ENCODE measurements around the gene SCFD2.
A peak's percentile ranks its signal among the peaks of the same experiment; 100 is the strongest.

The SCFD2 gene

DNA sequence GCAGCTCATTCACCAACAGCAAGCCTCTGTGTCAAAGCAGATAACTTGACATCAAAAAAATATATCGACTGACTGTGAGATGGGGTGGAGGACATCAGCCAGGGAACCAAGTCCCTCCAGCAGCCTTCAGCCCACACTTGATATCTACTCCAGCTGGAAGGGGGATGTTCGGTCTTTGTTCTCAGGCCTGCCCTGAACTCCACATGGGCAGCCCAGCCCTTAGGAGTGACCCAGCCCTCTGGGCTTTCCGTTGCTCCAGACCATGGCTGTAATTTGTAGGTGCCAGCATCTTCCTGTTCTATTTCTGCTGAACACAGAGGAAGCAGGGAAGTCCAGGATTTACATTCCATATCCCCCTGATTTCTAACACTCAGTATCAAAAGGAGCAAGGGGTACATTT is 486.4 kb downstream of the SCFD2 start:
- no peak for DNase-seq (ENCODE audit: low spot score)

DNA sequence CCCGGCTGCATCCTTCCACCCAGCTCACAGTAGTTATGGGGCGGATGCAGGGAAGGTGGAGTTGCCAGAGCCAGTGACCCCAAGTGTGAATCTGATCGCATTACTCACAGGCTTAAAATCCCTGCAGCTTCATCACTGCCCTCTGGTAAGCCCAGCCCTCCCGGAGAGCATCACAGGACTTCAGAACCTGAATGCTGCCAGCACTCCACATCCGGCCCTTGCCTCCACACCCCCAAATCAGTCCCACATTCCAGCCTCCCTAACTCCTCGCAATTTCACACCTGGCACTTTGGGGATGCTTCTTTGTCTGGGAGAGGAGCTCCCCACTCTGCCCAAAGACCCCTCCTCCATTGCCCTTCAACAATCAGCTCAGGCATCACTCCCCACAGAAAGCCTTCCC is 488.2 kb downstream of the SCFD2 start:
- no peak for DNase-seq (ENCODE audit: low spot score)

DNA sequence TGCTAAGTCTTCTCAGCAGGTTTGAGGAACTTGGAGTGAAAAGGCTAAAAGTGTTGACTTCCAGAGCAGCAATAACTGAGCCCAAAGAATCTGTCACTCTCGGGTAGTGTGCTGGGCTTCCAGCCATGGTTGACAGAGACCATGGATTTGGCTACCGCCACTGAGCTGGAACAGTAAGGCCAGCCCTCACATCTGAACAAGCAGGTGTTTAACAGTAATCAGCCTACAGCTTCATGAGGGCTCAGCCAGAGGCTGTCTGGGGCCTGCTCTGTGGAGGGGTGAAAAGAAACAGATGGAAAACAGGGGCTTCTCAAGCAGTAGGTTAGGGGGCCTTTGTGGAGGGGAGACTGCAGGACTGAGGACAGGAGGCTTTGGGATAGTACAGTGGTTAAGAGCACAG is 488.8 kb downstream of the SCFD2 start:
- no peak for DNase-seq (ENCODE audit: low spot score)

DNA sequence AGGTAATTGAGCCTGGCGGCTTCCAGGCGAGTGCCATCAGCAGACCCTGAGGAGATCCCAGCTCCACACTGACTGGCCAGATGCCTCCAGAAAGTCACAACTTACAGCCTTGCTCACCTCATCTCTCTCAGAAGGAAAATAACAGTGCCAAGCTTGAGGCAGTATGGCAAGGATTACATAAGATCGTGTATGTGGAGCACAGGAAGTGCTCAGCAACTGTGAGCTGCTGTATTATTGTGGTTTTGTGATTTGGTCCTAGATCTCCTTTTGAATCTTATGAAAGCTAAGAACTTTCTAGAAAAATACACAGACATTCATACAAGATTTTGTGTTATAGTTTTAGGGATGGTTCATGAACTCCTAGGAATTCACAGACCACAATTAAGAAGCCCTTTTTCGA is 489.8 kb downstream of the SCFD2 start:
- no peak for DNase-seq (ENCODE audit: low spot score)

DNA sequence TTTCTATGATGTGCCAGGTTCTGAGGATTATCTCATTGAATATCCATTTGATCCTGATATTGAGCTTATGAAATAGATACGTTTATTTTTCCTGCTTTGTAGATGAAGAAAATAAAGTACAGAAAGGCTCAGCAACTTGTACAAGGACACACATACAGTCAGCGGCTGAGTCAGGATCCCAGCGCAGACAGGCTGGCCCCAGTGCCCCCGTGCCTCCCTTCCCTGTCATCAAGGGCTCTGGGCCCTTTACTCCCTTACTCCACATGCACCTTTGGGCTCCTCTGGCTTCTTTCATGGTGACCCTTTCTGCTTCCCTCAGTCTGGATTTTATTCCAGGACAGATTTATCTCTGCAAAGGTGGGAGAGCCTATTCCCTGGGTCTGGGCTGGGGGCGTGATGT is 490.9 kb downstream of the SCFD2 start:
- DNase-seq (ENCODE audit: low spot score), result no peak

- no peak for DNase-seq (ENCODE audit: low spot score)
Observed at GRCh38 chr4:52873861-52874343, 492.0 kb downstream of the SCFD2 start.

GRCh38 chr4:52873191-52873590 is 492.7 kb downstream of the SCFD2 start:
- DNase-seq (ENCODE audit: low spot score), result no peak

DNA sequence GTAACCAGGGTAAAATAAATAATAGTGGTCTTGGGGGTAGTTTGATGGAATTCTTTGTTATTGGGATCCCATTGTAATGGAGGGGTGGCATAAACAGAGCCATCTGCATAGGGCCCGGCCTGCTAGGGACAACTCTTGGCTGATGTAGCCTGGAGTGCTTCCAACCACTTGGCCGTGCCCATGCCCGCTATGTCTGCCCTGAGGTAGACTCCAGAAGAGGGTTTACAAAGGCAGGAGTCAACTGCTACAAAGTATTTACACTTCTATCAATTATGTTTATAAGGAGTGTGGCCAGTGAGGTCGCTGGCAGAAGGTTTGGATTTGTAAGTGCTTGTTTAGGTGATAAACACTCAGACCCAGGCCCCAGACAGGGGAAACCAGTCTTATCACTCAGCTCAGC is 495.6 kb downstream of the SCFD2 start:
- DNase-seq (ENCODE audit: low spot score), result no peak

DNA sequence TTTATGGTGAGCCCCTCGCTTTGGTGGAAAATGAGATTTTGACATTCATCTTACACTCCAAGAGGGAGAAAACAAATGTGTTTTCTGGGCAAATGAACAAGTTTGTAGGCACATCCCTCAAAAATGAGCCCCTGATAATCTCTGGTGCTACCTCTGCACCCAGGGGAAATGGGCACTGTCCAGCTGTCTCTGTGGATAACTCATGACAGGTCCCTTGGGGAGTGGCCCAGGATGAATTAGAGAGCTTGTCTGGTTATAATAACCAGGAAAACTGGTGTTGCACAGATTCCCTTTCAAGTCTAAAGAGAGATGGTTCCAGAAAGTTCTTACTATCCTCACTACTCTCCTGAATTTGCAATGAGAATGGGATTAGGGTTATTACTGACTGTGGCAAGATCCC is 496.2 kb downstream of the SCFD2 start:
- no peak for DNase-seq (ENCODE audit: low spot score)

DNA sequence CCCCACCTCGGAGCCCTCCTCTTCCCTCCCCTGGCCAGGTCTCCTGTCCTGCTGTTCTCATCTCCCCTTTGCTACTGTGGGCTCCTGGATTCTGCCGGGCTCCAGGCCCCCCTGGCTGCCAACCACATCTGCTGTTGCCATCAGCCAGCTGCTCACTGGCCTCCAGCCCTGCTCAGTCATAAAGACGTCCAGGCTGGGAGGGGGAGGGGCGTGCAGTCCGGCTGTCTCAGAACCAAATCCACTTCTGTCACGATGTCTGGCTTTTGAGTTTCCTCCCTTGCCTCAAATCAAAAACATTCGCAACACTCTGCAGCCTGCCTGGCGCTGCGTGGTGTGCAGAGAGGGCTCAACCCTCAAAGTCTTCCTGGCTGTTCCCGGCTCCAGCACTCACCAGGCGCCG is 496.7 kb downstream of the SCFD2 start:
- DNase-seq (ENCODE audit: low spot score), result no peak

GRCh38 chr4:52868133-52868532 is 497.7 kb downstream of the SCFD2 start:
- no peak for DNase-seq (ENCODE audit: low spot score)

GRCh38 chr4:52867163-52867562 is 498.7 kb downstream of the SCFD2 start:
- DNase-seq (ENCODE audit: low spot score), result no peak

DNA sequence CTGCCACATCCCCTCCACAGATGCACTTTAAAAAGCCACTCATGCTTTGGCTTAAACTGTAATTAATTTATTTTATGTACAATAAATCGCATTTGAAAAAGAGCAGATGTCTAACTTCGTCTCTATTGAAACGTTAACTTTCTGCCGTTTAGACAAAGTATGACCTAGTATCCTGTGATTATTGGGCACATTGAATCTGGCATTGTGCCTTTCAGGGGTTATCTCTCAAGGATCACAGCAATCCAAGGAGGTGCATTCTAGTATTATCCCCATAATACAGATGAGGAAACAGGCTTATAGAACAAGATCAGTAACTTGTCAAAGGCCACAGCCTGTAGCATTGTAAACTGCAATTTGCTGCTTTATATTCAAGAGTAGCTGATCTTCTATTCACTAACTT is 499.1 kb downstream of the SCFD2 start:
- no peak for DNase-seq (ENCODE audit: low spot score)

DNA sequence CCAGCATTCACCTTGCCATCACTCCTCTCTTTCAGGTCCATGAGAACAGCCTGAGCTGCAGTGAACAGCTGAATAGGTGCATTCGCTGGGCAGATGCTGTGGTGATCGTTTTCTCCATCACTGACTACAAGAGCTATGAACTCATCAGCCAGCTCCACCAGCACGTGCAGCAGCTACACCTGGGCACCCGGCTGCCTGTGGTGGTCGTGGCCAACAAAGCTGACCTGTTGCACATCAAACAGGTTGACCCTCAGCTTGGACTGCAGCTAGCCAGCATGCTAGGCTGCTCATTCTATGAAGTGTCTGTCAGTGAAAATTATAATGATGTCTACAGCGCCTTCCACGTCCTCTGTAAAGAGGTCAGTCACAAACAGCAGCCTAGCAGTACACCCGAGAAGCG is 500.6 kb downstream of the SCFD2 start:
- no peak for DNase-seq (ENCODE audit: low spot score)

- DNase-seq (ENCODE audit: low spot score), result no peak
Observed at GRCh38 chr4:52864793-52865192, 501.1 kb downstream of the SCFD2 start.

DNA sequence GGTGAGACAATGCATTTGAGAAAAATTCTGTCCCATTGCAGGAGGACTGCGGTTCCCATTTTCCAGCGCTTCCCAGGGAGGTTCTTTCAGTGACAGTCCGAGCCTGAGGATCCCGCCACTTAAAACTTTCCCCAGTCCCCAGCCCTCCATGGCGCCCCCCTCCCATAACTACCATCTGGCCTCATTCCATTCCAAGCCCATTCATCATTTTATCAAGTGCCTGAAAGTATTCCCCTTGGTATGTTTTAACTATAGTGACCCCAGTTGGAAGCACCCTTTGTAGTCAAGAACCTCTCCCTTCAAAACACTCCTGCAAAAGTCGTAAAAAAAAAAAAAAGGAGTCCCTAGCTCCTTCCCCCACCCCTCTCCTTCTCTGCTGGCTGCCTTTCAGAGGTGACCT is 502.5 kb downstream of the SCFD2 start:
- DNase-seq (ENCODE audit: low spot score), result no peak

DNA sequence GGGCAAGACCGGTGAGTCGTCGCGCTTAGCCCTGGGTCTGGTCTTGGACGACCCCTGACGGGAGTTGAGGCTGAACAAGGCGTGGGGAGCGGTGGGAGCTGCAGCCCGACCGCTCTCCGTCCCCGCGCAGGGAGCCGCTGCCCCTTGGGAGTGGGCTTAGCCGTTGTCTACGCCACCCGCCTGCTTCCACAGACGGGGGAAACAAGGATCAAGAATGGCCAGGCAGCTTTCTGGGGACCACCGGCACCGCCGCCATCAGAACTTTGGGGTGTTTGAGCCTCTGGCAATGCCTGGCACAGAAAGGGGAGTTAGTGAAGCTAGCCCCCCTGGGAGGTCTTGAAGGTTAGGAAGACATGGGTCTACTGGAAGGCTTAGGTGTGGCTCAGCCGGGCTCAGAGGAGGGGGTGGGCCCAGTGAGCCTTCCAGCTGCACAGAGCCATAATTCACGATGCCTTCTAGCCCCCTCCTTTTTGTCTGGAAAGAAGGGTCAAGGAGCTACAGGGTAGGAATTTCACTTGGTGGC is 503.2 kb downstream of the SCFD2 start:
- DNase-seq (ENCODE audit: low spot score), result no peak

DNA sequence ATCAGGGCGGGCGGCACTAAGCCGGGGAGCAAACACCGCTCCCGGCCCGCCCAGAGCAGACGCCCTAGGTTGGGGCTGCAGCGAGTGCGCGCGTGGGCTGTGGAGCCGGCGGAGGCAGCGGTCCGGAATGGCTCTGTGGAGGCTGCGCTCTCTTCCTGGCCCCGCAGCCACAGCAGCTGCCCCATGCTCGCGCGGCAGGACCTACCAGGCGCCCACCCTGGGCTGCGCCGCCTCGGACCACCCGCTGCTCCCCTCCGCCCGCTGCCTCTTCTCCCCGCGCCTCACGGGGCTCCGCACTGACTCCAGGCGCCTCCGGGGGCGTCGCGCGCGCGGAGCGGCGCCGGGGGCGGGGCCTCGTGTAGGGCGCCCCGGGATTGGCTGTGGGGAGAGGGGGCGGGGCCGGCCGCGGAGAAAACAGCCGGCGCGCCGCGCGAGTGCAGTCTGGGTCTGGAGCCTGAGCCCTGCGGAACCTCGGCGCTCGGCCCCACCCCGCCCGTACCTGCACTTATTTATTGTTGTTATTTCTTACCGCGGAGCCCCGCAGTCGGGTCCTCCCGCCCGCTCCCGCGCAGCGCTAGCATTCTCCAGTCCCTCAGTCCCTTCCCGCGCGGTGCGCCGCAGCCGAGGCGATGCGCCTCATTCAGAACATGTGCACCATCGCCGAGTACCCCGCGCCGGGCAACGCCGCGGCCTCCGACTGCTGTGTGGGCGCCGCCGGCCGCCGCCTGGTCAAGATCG is 503.8 kb downstream of the SCFD2 start, which contains the start of gene RASL11B:
TSS of gene RASL11B (plus strand) at position 439 of the 738 bp plus-strand sequence. CDS start at position 630, 191 bp downstream.
- DNase-seq (ENCODE audit: low spot score), result peak; percentile 80

DNA sequence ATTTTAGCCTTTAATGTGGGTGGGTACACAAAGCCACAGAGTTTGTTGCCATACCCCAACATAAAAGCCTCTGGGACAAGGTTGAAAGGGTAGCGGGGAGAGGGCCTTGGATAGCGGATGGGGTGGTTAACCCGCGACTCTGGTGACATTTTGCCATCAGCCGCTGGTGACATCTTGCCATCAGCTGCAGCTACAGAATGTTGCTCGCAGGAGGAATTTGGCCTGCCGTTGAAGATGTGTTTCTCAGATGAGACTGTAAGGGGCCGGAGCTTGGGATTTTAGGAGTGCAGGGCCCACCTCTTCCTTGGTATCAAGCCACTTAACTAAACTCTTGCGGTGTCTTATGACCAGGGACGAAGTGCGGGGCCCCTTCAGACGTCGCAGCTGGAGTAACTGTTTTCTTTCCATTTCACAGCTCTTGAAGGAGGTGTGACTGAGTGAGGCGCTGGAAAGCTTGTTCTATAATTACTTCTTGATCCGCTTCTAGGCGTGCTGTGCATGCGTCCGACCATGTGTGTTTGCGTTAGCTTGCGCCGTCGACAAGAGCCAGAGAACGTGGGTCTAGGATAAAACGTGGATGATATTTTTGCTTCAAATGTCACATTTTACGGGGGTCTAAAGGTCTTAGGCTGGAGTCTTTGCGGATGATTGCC is 504.6 kb downstream of the SCFD2 start:
- no peak for DNase-seq (ENCODE audit: low spot score)

DNA sequence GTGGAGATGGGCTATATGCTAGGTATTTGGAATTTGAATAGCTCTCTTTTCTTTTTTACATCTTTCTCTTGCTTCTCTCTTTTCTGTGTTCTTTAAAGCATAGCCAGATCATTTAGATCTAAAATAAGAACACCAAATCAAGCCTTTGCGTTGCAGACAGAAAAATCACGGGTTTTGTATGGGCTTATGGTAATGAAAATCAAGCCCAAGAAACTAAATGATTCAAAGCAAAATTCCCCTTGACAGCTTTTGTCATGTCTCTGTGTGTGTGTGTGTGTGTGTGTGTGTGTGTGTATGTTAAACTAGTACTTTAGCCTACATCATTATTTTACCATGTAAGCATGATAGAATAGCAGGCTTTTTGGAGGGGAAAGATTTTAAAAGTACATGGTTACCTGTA is 505.5 kb downstream of the SCFD2 start:
- no peak for DNase-seq (ENCODE audit: low spot score)

DNA sequence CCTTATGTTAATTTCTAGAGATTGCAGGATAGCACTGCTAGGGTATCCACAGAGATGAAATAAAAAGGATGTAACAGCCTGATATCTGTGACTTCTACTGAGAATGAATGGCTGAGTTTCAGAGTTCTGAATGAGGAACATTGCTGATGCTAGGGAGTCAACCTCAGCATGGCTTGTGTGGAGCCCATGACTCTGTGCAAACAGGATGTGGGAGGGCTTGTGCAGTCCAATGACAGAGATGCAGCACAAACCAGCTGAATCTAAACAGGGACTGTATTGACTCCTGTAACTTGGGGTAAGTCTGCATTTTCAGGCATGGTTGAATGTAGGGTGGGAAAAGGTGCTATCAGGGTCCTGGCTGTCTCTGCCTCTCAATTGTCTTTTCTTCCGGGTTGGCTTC is 509.1 kb downstream of the SCFD2 start:
- DNase-seq (ENCODE audit: low spot score), result no peak

- DNase-seq (ENCODE audit: low spot score), result no peak
Observed at GRCh38 chr4:52853351-52853750, 512.5 kb downstream of the SCFD2 start.

GRCh38 chr4:52852711-52853110 is 513.1 kb downstream of the SCFD2 start:
- DNase-seq (ENCODE audit: low spot score), result no peak
